Cardiac fibroblast (primary cell): ENCODE data around the gene TLE4.
"Not testable (repeated sequence)": the region's sequence is repeated elsewhere in the genome, so short reads cannot be mapped to it uniquely, and the experiment has no call there.

Source experiments
- DNase-seq, 2 donors: peaks; one replicate each; pipeline versions ENCODE4 v3.0.0 to v3.0.0-alpha.2; 2010; ENCODE audit warnings: low read depth in 2 of 2
- H3K4me3 ChIP-seq, 2 donors: replicated peaks in 1 of 2; 1 replicate in 1 of 2; 2 replicates in 1 of 2; pipeline ENCODE4 v1.5.1; 2011; ENCODE audit warnings: low read depth in 2 of 2, low read length in 2 of 2, mild to moderate bottlenecking in 2 of 2, moderate library complexity in 1 of 2
- TF ChIP-seq, protein P1 (sequence below): IDR thresholded peaks from one replicate; pipeline ENCODE4 v1.5.1; 2011; ENCODE audit warnings: low read depth, mild to moderate bottlenecking, low read length, inconsistent platforms

The TLE4 gene

DNA sequence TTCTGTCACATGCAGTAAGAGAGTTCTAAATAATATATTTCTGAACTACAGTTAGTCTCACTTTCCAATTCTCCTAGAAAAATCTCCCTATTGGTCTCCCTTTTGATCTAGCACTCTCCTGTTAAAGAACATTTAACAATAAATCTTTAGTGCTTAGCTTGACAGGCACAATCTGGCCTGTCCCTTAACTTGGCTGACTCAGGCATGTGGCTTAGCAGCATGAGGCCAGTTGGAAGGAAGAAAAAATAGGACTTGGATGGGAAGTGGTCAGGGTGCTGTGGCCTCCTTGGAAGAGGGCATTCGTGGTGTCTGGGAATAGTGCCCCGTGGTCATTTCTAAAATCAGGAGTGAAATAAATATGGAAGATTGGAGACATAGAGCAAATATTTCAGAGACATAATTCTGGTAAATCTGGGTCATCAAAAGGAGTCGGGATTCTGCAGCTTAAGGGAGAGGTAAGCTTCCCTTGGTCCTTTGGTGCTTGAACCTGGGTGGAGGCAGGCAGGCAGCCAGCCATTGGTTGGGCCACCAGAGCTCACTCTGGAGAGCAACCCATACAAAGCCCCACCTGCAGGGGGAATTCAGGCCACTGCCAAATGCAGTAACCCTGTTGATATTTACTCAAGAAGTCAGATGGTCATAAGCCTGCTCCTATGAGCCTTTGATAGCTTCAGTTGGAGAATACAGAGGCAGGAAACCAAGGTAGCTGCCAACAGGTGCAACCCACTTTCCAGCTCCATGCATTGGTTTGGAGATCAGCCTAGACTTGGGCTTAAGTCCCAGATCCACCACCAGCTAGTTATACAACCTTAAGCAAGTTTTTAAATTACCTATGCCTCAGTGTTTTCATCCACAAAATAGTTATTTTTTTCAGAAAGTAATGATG is 28.8 kb upstream of the TLE4 start:
- TF ChIP-seq, protein P1, sequence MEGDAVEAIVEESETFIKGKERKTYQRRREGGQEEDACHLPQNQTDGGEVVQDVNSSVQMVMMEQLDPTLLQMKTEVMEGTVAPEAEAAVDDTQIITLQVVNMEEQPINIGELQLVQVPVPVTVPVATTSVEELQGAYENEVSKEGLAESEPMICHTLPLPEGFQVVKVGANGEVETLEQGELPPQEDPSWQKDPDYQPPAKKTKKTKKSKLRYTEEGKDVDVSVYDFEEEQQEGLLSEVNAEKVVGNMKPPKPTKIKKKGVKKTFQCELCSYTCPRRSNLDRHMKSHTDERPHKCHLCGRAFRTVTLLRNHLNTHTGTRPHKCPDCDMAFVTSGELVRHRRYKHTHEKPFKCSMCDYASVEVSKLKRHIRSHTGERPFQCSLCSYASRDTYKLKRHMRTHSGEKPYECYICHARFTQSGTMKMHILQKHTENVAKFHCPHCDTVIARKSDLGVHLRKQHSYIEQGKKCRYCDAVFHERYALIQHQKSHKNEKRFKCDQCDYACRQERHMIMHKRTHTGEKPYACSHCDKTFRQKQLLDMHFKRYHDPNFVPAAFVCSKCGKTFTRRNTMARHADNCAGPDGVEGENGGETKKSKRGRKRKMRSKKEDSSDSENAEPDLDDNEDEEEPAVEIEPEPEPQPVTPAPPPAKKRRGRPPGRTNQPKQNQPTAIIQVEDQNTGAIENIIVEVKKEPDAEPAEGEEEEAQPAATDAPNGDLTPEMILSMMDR: no peak
- no peak overlapping the region for H3K4me3 ChIP-seq
- DNase-seq: no peak

DNA sequence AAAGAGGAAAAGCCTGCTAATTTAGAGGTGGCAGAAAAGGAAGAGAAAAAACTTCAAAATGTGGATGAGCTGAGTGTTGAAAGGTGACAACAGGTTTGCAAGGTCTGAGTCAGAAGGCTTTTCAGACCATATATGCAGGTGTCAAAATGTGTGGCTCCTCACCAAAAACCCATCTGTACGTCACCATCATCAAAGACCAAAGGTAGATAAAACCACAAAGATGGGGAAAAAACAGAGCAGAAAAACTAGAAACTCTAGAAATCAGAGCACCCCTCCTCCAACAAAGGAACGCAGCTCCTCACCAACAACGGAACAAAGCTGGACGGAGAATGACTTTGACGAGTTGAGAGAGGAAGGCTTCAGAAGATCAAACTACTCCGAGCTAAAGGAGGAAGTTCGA is 27.4 kb upstream of the TLE4 start:
- not testable (repeated sequence) for H3K4me3 ChIP-seq, DNase-seq

DNA sequence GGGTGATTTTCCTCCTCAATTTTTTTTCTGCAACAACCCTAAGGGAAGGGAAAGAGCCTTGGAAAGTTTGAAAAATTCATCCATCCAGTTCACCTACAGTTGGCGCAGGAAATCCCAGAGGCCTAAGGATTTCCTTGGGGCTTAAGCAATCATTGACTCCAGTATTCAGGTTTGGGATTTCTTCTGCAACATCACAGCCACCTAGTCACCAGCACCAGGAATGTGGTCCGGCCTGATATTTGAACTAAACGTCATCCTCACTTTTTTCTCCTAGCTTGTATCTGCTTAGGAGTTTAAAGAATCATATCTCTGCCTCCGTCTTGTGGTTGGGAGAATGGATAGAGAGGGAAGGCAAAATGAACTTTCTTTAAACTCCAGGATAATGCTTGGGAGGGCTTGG is 20.2 kb upstream of the TLE4 start:
- TF ChIP-seq, protein P1: no peak
- DNase-seq: no peak
- H3K4me3 ChIP-seq: no peak overlapping the region

DNA sequence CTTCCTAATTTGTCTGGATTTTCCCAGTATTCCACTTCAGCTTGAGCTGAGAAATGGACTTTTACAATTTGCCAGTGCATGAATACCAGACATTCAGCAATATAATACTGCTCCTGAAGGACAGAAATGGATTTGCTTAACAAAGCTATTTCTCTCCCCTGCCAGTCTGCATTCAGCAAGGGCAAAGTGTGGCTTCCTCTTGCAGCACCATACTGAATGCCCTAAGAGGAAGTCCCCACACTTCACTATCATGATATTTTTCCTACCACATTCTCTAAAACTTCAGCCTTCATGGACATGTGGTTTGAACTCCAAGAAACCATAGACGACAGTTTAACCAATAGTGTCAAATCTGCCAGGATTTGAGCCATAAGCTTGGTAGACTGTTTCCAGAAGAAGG is 19.8 kb upstream of the TLE4 start:
- TF ChIP-seq, protein P1: no peak
- H3K4me3 ChIP-seq: no peak overlapping the region
- DNase-seq: no peak

DNA sequence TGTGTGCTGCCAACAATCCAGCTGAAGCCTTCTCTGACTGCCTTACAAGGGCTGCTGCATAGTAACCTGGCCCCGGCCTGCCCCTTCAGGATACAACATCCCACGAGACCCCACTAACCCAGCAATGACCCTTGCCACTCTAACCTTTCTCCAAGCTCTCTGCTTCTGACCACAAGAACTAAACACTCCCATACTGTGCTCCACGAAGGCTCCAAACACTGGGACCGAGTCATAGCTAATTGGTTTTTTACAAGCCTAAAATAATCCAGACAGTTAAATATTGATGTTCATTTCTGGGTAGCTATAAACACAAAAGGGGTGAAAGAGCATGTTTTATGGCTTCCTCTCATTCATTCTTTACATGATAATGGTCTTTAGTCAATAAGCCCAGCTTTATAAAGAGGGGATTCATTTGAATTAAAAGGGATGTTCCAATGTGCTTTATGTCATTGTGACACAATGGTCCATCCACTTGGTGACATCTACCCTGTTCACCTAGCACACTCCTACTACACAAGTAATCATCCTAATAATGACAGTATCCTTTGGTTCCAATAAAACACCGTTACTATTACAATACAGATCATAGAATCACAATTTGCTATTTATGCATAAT is 16.2 kb upstream of the TLE4 start:
- DNase-seq: no peak
- TF ChIP-seq, protein P1: no peak
- no peak overlapping the region for H3K4me3 ChIP-seq

DNA sequence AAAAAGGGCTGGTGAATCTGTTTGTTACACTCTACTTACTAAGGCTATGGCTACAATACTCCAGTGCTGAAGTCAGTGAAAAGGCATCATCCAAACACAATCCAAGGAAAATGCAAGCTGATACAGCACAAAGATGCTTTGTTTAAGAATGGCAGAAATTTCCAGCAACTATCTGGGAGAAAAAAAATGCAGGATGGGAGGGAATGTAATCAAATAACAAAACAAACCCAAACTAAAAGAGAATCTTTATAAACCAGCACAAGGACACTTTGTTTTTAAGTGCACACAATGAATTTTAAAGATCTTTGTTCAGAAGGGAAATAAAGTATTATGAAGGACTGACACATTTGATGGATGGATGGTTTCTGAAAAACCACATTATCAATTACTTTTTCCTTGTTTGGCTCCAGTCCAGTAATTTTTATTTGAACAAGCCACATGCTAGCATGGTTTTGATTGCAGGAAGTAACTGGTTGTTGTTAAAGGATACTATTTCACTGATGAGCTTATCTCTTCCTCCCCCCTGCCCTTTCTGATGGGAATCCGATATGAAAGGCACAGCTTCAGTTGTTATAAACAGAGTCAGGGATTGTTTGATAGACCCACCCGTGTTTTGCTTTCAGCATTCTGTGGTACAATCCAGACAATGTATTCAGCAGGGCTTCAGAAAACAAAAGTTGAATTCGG is 12.1 kb upstream of the TLE4 start:
- DNase-seq: no peak
- TF ChIP-seq, protein P1: no peak
- no peak overlapping the region for H3K4me3 ChIP-seq

DNA sequence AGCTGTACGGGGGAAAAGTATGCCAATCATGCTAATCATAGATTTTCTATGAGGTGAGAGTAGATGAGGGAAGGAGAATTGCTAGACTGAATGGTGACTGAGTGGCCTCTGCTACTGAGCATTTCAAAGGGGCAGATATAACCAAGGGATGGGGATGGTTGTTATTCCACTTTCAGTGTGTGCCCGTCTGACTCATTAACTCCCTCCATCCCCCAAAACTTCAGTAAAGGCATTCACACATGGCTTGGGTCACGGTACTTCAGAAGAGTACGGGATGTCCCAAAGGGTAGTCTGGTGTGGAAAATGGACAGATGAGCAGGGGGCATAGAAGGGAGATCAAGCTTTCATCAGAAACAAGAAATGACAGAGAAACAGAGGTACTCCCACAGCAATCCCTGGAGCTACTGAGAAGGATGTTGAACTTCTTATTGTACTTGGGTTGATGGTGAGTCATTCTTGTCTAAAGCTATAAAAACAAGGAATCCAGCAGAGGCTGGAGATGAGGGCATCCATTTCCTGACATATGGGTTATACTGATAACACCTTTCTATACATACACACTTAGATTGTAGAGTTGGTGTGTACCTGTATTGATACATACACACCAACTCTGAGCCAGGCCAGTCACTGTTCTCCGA is 8.9 kb upstream of the TLE4 start:
- TF ChIP-seq, protein P1: no peak
- DNase-seq: peak in 1 of 2 donors; percentile 3
- no peak overlapping the region for H3K4me3 ChIP-seq
